ENCODE data around the gene IL5RA.

Gene IL5RA

DNA sequence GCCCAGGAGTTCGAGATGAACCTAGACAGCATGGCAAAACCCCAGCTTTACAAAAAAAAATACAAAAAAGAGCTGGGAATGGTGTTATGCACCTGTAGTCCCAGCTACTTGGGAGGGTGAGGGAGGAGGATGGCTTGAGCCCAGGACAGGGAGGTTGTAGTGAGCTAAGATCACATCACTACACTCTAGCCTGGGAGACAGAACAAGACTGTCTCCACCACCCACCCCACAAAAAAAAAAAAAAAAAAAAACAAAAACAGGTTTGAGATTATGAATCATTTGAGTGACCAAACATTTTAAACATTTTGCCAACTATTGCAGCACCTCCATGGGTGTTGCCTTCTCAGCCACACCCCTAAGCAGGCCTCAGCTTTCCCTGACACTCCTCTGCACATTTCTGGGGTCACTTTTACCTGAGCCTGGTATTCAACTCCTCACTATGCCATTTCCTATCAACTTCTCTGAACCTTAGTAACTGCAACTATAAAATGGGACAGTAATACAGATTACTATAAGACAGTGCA, 41.8 kb downstream of the IL5RA start:
- H3K27me3 ChIP-seq (ENCODE audit: insufficient read depth, poor library complexity, severe bottlenecking), result no peaks in the 10 kb centered on the region
- no peak overlapping the region for H3K27ac ChIP-seq (replicated peaks)
- DNase-seq (ENCODE audit: low read depth in 1 of 2, low spot score in 1 of 2), result no peak
- TF ChIP-seq, protein P1, sequence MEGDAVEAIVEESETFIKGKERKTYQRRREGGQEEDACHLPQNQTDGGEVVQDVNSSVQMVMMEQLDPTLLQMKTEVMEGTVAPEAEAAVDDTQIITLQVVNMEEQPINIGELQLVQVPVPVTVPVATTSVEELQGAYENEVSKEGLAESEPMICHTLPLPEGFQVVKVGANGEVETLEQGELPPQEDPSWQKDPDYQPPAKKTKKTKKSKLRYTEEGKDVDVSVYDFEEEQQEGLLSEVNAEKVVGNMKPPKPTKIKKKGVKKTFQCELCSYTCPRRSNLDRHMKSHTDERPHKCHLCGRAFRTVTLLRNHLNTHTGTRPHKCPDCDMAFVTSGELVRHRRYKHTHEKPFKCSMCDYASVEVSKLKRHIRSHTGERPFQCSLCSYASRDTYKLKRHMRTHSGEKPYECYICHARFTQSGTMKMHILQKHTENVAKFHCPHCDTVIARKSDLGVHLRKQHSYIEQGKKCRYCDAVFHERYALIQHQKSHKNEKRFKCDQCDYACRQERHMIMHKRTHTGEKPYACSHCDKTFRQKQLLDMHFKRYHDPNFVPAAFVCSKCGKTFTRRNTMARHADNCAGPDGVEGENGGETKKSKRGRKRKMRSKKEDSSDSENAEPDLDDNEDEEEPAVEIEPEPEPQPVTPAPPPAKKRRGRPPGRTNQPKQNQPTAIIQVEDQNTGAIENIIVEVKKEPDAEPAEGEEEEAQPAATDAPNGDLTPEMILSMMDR (IDR thresholded peaks at IDR 0.05; ENCODE audit: insufficient read depth, low read length), result no peak
- TF ChIP-seq SPI1 (IDR thresholded peaks at IDR 0.05; ENCODE audit: borderline replicate concordance, low read depth), result no peak
- TF ChIP-seq POLR2AphosphoS5 (IDR thresholded peaks at IDR 0.05; ENCODE audit: low read depth), result no peak
- TF ChIP-seq GABPA (IDR thresholded peaks at IDR 0.05; ENCODE audit: low read depth), result no peak
- TF ChIP-seq, protein P2, sequence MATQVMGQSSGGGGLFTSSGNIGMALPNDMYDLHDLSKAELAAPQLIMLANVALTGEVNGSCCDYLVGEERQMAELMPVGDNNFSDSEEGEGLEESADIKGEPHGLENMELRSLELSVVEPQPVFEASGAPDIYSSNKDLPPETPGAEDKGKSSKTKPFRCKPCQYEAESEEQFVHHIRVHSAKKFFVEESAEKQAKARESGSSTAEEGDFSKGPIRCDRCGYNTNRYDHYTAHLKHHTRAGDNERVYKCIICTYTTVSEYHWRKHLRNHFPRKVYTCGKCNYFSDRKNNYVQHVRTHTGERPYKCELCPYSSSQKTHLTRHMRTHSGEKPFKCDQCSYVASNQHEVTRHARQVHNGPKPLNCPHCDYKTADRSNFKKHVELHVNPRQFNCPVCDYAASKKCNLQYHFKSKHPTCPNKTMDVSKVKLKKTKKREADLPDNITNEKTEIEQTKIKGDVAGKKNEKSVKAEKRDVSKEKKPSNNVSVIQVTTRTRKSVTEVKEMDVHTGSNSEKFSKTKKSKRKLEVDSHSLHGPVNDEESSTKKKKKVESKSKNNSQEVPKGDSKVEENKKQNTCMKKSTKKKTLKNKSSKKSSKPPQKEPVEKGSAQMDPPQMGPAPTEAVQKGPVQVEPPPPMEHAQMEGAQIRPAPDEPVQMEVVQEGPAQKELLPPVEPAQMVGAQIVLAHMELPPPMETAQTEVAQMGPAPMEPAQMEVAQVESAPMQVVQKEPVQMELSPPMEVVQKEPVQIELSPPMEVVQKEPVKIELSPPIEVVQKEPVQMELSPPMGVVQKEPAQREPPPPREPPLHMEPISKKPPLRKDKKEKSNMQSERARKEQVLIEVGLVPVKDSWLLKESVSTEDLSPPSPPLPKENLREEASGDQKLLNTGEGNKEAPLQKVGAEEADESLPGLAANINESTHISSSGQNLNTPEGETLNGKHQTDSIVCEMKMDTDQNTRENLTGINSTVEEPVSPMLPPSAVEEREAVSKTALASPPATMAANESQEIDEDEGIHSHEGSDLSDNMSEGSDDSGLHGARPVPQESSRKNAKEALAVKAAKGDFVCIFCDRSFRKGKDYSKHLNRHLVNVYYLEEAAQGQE (IDR thresholded peaks at IDR 0.05; ENCODE audit: insufficient replicate concordance, low read depth), result no peak
- no peak overlapping the region for H3K4me3 ChIP-seq (replicated peaks; ENCODE audit: insufficient read depth, low read length)

DNA sequence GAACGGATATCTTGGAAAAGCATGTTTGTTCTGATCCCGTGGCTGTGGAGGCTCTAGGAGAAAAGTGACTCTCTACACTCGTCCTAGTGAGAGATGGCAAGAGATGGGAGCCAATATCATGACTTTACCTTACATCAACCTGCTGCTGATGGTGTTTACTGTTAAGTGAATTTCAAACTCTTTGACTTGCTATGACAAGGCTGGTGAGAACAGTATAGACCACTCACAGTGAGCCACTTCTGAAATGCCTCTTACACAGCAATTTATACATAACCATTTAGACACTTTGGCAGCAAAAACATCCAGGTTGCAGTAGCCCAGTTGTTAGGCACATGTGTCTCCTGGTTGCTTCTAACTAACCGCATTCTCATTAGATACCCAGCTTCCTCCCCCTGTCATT, 43.3 kb downstream of the IL5RA start:
- TF ChIP-seq, protein P2 (IDR thresholded peaks at IDR 0.05; ENCODE audit: insufficient replicate concordance, low read depth), result no peak
- no peak for TF ChIP-seq POLR2AphosphoS5 (IDR thresholded peaks at IDR 0.05; ENCODE audit: low read depth)
- no peak for TF ChIP-seq GABPA (IDR thresholded peaks at IDR 0.05; ENCODE audit: low read depth)
- TF ChIP-seq, protein P1 (IDR thresholded peaks at IDR 0.05; ENCODE audit: insufficient read depth, low read length), result no peak
- no peak for TF ChIP-seq SPI1 (IDR thresholded peaks at IDR 0.05; ENCODE audit: borderline replicate concordance, low read depth)
- no peak overlapping the region for H3K27ac ChIP-seq (replicated peaks)
- no peak for DNase-seq (ENCODE audit: low read depth in 1 of 2, low spot score in 1 of 2)

DNA sequence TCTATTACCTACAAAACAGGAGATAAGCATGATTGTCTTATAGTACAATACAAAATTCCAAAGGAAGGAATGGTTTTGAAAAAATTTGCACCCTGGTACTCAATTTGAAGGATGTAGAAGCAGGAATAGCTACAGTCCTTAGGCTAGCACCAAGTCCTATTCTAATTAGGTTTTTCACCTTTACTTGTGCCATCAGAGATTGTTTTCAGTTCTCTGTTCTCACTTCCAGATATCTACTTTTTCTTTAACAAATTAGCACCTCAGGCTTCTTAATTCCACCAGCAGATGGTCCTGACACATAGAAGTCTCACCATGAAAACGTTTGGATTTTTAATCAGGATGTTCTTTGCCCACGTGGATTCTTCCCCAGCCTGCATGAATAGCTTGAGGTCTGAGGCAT, 43.8 kb downstream of the IL5RA start:
- H3K27me3 ChIP-seq (ENCODE audit: insufficient read depth, poor library complexity, severe bottlenecking), result no peaks in the 10 kb centered on the region

More for the DNA sequence above, 43.3 kb downstream of the IL5RA start:
- Histone ChIP-seq H3K27me3 (ENCODE audit: insufficient read depth, poor library complexity, severe bottlenecking) (no peaks in the 10 kb centered on the region), H3K4me3 (replicated peaks; ENCODE audit: insufficient read depth, low read length) (no peak overlapping the region)

More for the DNA sequence above, 43.8 kb downstream of the IL5RA start:
- Histone ChIP-seq H3K27ac (replicated peaks) (no peak overlapping the region), H3K4me3 (replicated peaks; ENCODE audit: insufficient read depth, low read length) (no peak overlapping the region)
- no peak for DNase-seq (ENCODE audit: low read depth in 1 of 2, low spot score in 1 of 2)
- no peak for TF ChIP-seq POLR2AphosphoS5 (IDR thresholded peaks at IDR 0.05; ENCODE audit: low read depth)
- TF ChIP-seq, protein P1 (IDR thresholded peaks at IDR 0.05; ENCODE audit: insufficient read depth, low read length), result no peak
- TF ChIP-seq, protein P2 (IDR thresholded peaks at IDR 0.05; ENCODE audit: insufficient replicate concordance, low read depth), result no peak
- TF ChIP-seq GABPA (IDR thresholded peaks at IDR 0.05; ENCODE audit: low read depth), result no peak
- TF ChIP-seq SPI1 (IDR thresholded peaks at IDR 0.05; ENCODE audit: borderline replicate concordance, low read depth), result no peak

All from HL-60 (cell line).